Stomach (tissue), 19 donors: Measurements from ENCODE around the gene DCT. TPM values are rescaled to one million over a fixed set of nuclear protein-coding genes. Genes with fewer than 3 reads are reported as not detected.
"Not testable (repeated sequence)": the region's sequence is repeated elsewhere in the genome, so short reads cannot be mapped to it uniquely, and the experiment has no call there.

Experiments used
- DNase-seq, 2 donors: peaks; one replicate each; pipeline versions ENCODE4 v3.0.0 to v3.0.0-alpha.2; 2013 to 2019
- H3K27ac ChIP-seq, 5 donors: fragments of 200-600 bp in 4 of 5; sonication (generic) in 4 of 5; one replicate each; pipeline ENCODE4 v1.5.1; 2013 to 2019; ENCODE audit warnings: mild to moderate bottlenecking in 1 of 5, moderate library complexity in 1 of 5
- H3K27me3 ChIP-seq, 3 donors: fragments of 200-600 bp; sonication (generic); one replicate each; pipeline ENCODE4 v1.5.1; 2017 to 2019; ENCODE audit warnings: mixed run types in 1 of 3
- H3K36me3 ChIP-seq, 4 donors: fragments of 200-600 bp; sonication (generic); 1 replicate in 3 of 4; 2 replicates in 1 of 4; pipeline ENCODE4 v1.5.1; 2016 to 2019
- H3K4me1 ChIP-seq, 4 donors: fragments of 200-600 bp; sonication (generic); one replicate each; pipeline ENCODE4 v1.5.1; 2016 to 2019
- H3K4me3 ChIP-seq, 4 donors: fragments of 200-600 bp; sonication (generic) in 3 of 4; one replicate each; pipeline ENCODE4 v1.5.1; 2016 to 2019; ENCODE audit warnings: mild to moderate bottlenecking in 1 of 4
- H3K9me3 ChIP-seq, 4 donors: fragments of 200-600 bp; sonication (generic); one replicate each; pipeline ENCODE4 v1.5.1; 2016 to 2019
- EP300 ChIP-seq: sonication (generic); formaldehyde crosslinking; IDR thresholded peaks from one replicate; pipeline ENCODE4 v1.6.1; 2017; ENCODE audit warnings: antibody characterized with exemption
- POLR2A ChIP-seq, 4 donors: fragments of 450-650 bp; IDR thresholded peaks; one replicate each; pipeline ENCODE4 v1.6.1; 2016; ENCODE audit warnings: antibody characterized with exemption in 4 of 4, control low read depth in 2 of 4, mild to moderate bottlenecking in 1 of 4, moderate library complexity in 1 of 4
- POLR2AphosphoS5 ChIP-seq, 3 donors: sonication (generic); formaldehyde crosslinking; IDR thresholded peaks; one replicate each; pipeline ENCODE4 v1.6.1; 2016; ENCODE audit warnings: antibody characterized with exemption in 3 of 3
- WGBS, 5 donors: extraction: QIAGEN DNeasy Blood & Tissue Kit in 3 of 5; methylation state at CpG; one replicate each; pipeline versions ENCODE4 v1.1.5 to v1.1.7; 2013 to 2018; 5-methylcytosine and 5-hydroxymethylcytosine counted together
- intact Hi-C: fragments of 100-400 bp; cut with DNase I; formaldehyde crosslinking; loops from one replicate; pipeline ENCODE4 v1.15.1; 2023; ENCODE audit warnings: low total_unique reads
- long read RNA-seq, 10 donors: transcript quantifications; one replicate each; lab custom pipeline, GENCODE V29; 2026
- polyA plus RNA-seq, 3 donors: library from polyadenylated mRNA; stranded (reverse); fragments of 200-250 nt; gene quantifications; one replicate each; pipeline ENCODE4 v1.2.3, GENCODE V29; 2013
- total RNA-seq, 5 donors: library from RNA; depleted of rRNA; stranded (reverse); fragments of >200 nt; gene quantifications; one replicate each; pipeline versions ENCODE4 v1.1.0 to v1.2.3, GENCODE V29; 2014 to 2016
- TF ChIP-seq, protein P1 (sequence below), 7 experiments: fragments of 450-650 bp in 4 of 7; fragments of 200-600 bp in 3 of 7; sonication (generic) in 3 of 7; IDR thresholded peaks; one replicate each; pipeline ENCODE4 v1.5.1; 2016 to 2019; ENCODE audit warnings: antibody characterized with exemption in 7 of 7, control low read depth in 2 of 7, mild to moderate bottlenecking in 1 of 7
- donor health status: healthy with polysubstance abuse.
- donor health status: Bipolar disorder and iron deficiency.
- donor health status: healthy.

DCT gene
- total RNA-seq, result under 1 TPM in 1 of 5 donors, not detected in 4; 0.73 TPM
- under 1 TPM in 2 of 3 donors, not detected in 1; 0.06 to 0.08 TPM for polyA plus RNA-seq
- long read RNA-seq, donor 1, result 0 reads
- long read RNA-seq, donor 2, result 0 reads
- long read RNA-seq, donor 3, result 0 reads
- long read RNA-seq, donor 4, result 0 reads
- long read RNA-seq, donor 5, result 0 reads
- long read RNA-seq, donor 6, result 0 reads
- long read RNA-seq, donor 7, result 0 reads
- long read RNA-seq, donor 8, result 0 reads
- long read RNA-seq, donor 9, result 0 reads
- long read RNA-seq, donor 10, result 0 reads

DNA sequence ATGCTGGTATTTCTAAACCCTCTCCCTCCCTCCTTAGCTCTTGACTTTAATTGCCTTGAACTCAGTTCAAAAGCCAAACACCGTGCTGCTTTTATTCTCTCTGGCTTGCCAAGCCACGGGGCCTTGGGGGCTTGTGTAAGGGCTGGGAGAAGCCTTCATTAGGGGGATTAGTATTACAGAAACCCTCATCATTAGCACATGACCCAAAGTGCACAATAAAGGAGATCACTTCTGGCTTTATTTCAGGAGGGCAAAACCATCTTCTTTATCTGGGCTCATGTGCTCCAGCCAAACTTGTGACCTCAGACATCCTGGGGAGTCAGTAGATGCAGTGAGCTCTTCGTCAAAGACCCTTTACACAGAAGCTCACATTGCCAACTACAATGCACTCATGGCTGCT lies at the start of gene DCT:
DCT (minus strand) TSS at position 67 of the 400 bp plus-strand sequence. CDS start 427 bp downstream, outside the sequence.
- intact Hi-C loops, result no loop called here
- no peak within 1 kb of the TSS for H3K27ac ChIP-seq
- H3K9me3 ChIP-seq, result no peaks in the 10 kb centered on the region
- H3K36me3 ChIP-seq, result no peaks in the 10 kb centered on the region
- H3K27me3 ChIP-seq, result no peaks in the 10 kb centered on the region
- WGBS, 5 donors, result 29 to 54% (median 48%) methylated on average over 2 to 3 of the region's 3 CpGs
- no peak within 1 kb of the TSS for H3K4me3 ChIP-seq
- TF ChIP-seq, protein P1, sequence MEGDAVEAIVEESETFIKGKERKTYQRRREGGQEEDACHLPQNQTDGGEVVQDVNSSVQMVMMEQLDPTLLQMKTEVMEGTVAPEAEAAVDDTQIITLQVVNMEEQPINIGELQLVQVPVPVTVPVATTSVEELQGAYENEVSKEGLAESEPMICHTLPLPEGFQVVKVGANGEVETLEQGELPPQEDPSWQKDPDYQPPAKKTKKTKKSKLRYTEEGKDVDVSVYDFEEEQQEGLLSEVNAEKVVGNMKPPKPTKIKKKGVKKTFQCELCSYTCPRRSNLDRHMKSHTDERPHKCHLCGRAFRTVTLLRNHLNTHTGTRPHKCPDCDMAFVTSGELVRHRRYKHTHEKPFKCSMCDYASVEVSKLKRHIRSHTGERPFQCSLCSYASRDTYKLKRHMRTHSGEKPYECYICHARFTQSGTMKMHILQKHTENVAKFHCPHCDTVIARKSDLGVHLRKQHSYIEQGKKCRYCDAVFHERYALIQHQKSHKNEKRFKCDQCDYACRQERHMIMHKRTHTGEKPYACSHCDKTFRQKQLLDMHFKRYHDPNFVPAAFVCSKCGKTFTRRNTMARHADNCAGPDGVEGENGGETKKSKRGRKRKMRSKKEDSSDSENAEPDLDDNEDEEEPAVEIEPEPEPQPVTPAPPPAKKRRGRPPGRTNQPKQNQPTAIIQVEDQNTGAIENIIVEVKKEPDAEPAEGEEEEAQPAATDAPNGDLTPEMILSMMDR (IDR thresholded peaks at IDR 0.05), result no peak
- TF ChIP-seq POLR2A (IDR thresholded peaks at IDR 0.05), result no peak
- no peak for DNase-seq
- H3K4me1 ChIP-seq, result no peaks in the 10 kb centered on the region

- H3K4me1 ChIP-seq, intact Hi-C loops, H3K27ac ChIP-seq, H3K9me3 ChIP-seq, H3K27me3 ChIP-seq, DNase-seq, H3K4me3 ChIP-seq, H3K36me3 ChIP-seq: not testable (repeated sequence)
- WGBS, 5 donors, result 39 to 74% (median 47%) methylated on average over 5 to 7 of the region's 7 CpGs
Observed at GRCh38 chr13:94526956-94527355, 47.5 kb upstream of the DCT start.

GRCh38 chr13:94525781-94526180 lies 46.3 kb upstream of the DCT start:
- 81 to 93% (median 86%) methylated on average over 2 of the region's 2 CpGs for WGBS, 5 donors

GRCh38 chr13:94524407-94524806 lies 44.9 kb upstream of the DCT start:
- H3K36me3 ChIP-seq, result no peaks in the 10 kb centered on the region
- H3K4me1 ChIP-seq, result no peaks in the 10 kb centered on the region
- intact Hi-C loops, result no loop called here
- no peak overlapping the region for H3K27ac ChIP-seq
- DNase-seq, result no peak
- H3K4me3 ChIP-seq, result no peak overlapping the region
- no peaks in the 10 kb centered on the region for H3K9me3 ChIP-seq
- H3K27me3 ChIP-seq, result no peaks in the 10 kb centered on the region
- no peak for TF ChIP-seq EP300
- 81 to 98% (median 90%) methylated on average over 6 to 7 of the region's 7 CpGs for WGBS, 5 donors

More at GRCh38 chr13:94525781-94526180, 46.3 kb upstream of the DCT start:
- intact Hi-C loops, result no loop called here
- DNase-seq, result no peak
- no peaks in the 10 kb centered on the region for H3K36me3 ChIP-seq
- no peaks in the 10 kb centered on the region for H3K27me3 ChIP-seq
- H3K9me3 ChIP-seq, result no peaks in the 10 kb centered on the region
- TF ChIP-seq POLR2AphosphoS5 (IDR thresholded peaks at IDR 0.05), result no peak
- TF ChIP-seq POLR2A (IDR thresholded peaks at IDR 0.05), result no peak
- TF ChIP-seq, protein P1 (IDR thresholded peaks at IDR 0.05), result no peak
- no peak for TF ChIP-seq EP300
- no peak overlapping the region for H3K4me3 ChIP-seq
- H3K27ac ChIP-seq, result no peak overlapping the region
- no peaks in the 10 kb centered on the region for H3K4me1 ChIP-seq

- TF ChIP-seq POLR2A (IDR thresholded peaks at IDR 0.05) (no peak), POLR2AphosphoS5 (IDR thresholded peaks at IDR 0.05) (no peak), EP300 (no peak)
- TF ChIP-seq, protein P1 (IDR thresholded peaks at IDR 0.05), result no peak
- Histone ChIP-seq H3K9me3 (no peaks in the 10 kb centered on the region), H3K4me3 (no peak overlapping the region), H3K4me1 (no peaks in the 10 kb centered on the region), H3K36me3 (no peaks in the 10 kb centered on the region), H3K27ac (no peak overlapping the region), H3K27me3 (no peaks in the 10 kb centered on the region)
- no peak for DNase-seq
- intact Hi-C loops, result no loop called here
Observed at GRCh38 chr13:94520001-94520400, 40.5 kb upstream of the DCT start.
